Ammon's horn (tissue), 1 donor: ENCODE data around the gene HYCC1.

Experiments used
- DNase-seq: peaks from one replicate; pipeline ENCODE4 v3.0.0-alpha.2; 2016; ENCODE audit warnings: low spot score

HYCC1 gene

DNA sequence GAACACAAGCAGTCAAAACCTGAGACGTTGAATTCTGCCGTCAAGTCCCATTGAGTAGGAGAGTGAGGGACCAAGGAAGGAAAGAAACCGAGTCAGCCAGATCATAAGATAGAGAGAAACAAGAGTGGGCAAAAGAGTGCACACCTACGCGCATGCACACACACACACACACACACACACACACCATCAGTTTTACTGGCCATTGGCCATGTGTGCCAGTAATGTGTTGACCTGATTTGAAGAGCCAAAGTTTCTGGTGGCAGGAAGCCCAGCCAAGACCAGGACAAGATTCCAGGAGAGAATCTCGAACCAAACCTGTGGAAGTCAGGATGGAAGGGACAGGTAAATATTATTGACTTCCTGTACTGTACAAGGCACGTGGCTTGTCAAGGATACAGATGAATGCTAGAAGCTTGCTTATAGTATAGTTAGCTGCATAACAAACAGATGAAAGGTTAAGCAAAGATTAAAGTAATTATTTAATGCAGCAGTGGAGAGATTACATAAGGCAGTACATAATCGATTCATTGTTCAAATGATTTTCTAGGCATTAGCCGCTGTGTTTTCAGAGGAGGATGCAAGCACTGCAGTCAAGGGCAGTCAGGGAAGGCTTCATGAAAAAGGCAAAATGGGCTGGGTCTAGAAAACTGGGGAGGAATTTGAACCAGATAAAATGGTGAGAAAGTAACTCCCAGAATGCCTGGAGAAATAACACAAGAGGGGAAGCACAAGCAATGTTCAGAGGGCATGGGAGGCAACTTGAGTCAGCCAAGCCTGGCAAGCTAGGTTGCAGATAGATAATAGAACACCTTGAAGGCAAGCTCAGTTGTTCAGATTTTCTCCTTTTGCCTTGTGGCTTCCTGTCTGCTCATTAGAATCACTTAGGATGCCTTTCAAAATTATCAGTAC is 2.7 kb upstream of the HYCC1 start:
- no peak for DNase-seq

DNA sequence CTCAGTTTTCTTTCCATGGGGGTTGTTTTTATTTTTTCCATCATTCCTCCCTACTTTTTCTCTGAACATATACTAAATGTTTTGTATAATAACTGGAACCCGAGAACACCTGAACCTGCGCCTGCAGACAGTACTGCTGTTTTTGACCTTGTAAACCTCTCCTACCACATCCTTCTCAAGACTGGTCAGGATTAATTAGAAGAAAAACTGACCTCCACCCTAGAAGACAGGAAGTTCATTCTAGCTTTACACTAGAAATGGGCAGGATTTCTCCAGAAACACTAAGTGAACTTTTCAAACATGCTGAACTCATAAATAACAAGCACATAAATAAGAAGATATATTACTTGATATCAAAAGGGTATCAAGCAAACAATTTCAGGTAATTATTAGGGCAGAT is 751 bp upstream of the HYCC1 start:
- DNase-seq = no peak

DNA sequence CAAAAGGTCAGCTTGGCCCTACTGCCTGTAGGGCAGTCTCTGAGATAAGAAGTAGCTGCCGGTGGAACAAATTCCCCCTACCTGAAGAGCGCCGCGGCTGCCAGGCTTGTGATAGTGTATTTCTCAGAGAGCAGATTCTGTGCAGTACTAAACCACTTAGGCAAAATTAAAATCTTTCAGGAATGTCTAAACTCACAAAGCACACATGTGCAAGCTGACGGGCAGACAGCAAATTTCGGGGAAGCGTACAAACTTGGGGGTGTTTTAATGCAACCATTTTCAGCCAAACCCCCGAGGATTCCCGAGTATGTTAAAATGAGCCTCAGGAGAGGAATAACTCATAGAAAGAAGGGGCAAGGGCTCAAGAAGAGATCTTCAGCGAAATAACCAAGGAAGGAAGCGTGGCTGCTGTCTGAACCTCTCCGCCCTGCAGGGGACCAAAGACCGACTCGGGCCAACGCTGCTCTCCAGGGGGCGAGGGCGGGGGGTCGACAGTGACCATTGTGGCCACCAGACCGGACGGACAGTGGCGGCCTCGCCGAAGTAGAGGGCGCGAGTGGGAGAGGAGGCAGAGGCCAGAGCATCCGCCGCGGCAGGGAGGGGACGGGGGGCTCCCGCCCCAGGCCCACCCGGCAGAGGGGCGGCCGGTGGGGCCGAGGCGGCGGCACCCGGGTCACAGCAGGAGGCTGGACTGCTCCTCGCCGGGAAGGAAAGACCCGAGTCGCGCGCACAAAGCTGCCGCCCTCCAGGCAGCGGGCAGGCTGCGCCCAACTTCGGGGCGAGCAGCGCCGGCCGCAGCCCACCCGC is 819 bp downstream of the HYCC1 start:
- DNase-seq = peak; percentile 49

DNA sequence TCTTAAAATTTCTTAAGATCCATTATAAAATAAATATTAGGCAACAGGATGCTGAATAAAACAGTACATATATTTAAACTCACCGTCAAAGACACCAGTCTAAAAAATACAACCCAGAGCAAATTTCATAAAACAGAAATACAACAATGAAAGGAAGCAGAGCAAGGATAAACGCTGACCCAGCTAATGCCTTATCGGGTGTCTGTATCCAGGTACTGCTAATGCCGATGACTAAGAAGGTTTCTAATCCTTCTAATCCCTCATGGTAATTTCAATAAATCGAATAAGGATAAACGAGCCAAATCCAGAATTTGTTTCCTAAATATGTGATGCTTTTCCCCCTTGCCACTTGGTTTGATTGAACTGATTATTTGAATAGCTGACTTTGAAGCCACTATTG is 1.7 kb downstream of the HYCC1 start:
- DNase-seq = no peak

DNA sequence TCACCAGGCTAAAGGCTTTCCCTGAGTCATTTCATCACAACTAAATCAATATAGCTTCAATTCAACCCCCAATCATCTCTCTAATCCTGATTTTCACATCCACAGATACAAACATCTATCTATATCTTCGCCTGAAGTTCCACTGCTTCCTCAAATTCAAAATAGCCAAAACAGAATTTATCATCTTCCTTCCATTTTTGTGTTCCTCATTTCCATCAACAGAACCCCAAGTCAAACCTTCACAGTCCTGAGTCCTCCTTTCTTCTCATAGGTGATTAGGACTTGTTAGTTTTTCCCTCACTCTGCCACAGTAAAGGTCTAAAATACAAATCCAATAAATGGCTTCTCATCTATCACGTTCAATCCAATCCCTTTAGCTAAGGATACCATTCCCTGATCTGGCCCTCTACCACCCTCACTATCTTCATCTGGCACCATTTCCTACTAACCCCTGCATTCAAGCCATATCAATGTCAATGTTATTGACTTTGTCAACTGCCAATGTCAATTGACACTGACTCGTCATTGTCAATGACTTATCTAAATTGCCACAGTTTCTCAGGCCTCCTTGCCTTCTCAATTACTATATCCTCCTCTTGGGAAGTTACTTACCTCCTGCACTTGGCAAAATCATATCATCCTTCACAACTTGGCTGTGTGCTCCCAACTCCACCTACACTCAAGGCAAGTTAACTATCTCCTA is 2.6 kb downstream of the HYCC1 start:
- DNase-seq = no peak

DNA sequence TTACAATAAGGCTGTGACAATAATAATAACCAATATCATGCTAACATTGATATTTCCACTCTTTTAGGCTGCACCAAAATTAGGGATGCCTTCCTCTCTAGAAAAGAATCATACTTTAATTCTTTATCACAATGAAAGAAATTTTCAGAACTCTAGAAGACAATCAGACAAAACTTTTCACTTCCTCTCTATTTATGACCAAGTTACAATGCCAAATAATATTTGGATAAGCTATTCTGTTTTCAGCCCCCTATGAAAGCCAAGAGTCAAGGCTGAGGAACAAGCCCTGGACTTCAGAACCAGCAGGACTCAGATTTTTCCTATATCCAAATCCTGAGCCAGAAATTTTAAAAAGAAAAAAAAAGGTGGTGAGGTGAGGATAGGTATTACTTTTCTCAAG is 4.6 kb downstream of the HYCC1 start:
- no peak for DNase-seq

DNA sequence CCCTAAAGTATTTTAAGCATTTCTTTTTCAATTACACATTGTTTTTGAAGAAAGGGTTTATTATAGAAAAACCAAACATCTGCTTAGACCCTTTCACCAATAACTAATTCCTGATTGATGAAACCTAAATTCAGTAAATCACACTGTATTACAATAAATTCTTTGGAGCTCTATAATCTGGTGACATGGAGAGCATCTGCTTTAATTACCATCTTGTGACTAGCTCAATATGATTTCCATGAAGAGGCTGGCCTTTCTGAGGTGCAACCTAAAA is 9.7 kb downstream of the HYCC1 start:
- DNase-seq = no peak

DNA sequence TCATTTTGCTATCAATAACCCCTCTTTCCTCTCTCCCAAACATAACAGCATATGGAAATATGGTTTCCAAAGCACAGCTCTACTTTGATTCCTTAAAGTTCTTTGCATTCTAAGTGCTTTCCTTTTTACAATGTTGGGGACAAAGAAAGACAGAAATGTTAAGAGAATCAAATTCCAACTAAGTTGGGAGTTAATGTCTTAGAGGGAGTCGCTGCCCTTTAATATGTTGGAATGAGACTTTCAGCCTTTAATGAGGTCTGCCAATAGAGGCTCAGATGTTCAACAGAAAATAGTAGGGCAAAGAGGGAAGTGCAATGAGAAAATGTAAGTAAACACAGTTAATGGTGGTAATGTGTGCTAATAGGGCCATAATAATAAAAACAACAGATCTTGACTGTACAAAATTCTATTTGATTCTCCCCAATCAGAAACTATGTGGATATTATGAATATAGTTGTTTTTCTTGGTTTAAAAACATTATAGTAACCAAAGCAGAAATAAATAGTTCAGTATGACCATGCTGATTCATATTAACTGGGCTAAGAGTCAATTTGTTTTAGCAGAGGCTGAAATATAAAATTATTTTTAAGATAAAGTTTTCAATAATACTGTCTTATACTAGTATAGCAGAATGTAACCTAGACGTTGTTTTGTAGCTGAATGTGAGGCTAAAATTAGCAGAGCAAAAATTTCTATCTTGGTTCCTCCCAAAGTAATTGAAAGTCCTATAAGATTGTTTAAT is 10.3 kb downstream of the HYCC1 start:
- no peak for DNase-seq

DNA sequence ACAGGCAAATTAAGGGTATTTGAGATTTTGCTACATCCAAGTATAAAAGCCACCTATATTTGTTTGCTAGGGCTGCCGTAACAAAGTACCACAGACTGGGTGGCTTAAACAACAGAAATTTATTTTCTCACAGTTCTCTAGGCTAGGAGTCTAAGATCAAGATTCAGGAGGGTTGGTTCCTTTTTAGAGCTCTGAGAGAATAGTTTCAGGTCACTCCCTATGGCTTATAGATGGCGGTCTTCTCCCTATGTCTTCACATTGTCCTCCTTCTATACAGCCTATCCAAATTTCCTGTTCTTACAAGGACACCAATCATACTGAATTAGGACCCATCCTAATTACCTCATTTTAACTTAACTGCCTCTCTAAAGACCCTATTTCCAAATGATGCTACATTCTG is 11.2 kb downstream of the HYCC1 start:
- DNase-seq = no peak

DNA sequence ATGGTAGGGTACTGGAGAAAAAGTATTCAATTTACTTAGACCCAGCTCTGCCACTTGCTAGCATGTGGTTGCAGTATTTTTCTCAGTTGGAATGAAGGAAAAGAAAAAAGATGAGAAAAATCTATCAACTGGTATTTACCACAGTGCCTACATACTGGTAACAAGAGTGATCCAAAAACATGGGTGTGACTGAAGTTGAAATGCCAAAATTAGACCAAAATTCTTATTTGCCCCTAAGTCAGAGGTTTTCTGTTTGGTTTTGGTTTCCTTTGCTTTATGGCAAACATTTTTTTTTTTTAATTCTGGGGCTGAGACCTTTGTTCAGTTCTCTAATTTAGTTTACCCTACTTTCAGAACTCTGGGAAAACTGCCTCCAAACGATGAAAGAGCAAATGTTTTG is 12.3 kb downstream of the HYCC1 start:
- DNase-seq = no peak

DNA sequence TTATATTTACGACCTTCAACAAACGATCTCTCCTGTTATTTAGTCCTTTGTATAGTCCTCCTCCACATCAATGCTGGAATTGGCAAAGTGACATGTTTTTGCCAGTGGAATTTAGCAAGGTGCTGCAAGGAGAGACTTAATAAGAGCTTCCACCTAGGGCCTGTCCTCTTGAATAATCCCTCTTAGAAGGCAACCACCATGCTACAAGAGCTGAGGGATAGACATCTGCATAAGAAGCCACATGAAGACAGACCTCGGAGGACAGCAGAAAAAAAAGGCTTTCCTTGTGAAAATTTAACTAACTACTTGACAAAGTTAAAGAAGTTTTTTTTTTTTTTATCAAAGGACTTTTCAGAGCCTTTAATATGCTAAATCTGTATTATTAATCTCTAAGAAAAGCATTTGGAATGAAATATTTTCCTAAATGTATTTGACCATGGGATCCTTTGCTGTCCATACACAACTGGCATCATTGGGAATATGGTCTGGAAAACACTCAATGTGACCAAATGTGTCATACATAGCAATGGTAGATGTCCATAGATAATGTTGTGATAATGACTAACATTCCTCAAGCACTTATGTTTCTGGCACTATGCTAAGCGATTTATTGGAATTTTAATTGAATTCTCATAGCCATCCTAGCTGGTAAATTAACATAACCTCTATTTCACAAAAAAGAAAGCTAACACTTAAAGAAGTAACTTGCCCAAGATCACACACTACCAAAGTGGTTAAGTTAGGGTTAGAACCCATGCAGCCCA is 13.2 kb downstream of the HYCC1 start:
- no peak for DNase-seq

DNA sequence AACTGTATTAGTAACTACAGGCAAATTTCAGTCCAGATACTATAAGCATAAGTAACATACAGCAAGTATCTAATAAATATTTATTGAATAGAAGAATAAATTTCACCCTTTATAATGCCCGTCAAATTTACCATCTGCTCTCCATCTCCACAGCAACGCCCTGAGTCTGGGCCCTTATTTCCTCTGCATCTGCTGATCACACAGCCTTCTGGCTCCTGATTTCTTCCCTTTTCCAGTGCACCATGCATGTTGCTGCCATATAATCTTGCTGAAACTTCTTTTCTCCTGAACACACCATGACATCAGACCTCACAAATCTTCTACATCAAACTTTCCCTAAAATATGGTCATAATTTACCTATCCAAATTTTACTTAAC is 15.4 kb downstream of the HYCC1 start:
- no peak for DNase-seq

DNA sequence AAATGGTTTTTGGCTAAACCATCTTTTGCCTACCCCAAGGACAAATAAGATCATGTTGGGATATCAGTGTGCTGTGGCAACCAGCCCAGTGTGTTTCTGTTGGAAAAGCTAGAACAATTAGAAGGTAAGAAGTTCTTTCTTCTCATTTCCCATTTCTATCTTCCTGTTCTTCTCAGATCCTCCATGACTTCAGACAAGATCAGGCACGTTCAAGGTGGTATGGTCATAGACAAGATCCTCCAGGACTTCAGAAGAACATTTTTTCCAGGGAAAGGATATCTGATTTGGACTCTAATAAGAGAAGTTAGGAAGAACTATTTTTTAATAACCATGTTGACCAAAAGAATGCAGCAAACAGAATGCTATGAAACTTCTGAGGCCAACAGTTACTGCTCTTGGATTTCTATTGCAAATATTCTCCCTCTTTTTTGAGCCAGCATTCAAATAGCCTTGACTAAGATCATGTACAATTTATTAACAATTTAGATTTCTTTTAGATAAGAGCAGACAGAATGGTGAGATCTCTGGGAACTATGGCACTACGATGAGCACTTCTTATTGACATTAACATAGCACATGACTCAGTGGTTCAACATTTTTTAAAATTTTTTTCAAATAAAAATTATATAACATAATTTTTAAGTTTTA is 15.9 kb downstream of the HYCC1 start:
- no peak for DNase-seq

DNA sequence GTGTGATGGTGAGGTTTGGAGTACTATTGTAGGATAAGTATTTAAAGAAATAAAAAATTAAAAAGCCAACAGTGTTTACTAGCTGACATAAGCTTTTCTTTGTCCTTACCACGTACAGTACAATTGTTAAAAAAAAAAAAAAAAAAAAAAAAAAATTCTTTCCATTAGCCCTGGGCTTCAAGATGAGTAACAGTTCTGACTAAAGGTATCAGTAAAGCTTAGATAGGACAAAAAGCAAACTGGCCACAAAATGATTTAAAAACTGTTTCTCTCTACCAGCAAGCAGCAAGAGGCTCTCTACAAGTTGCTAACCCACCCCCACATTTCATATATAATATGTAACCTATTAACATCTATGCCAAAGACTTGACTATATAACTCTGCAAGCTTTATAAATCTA is 17.5 kb downstream of the HYCC1 start:
- no peak for DNase-seq

DNA sequence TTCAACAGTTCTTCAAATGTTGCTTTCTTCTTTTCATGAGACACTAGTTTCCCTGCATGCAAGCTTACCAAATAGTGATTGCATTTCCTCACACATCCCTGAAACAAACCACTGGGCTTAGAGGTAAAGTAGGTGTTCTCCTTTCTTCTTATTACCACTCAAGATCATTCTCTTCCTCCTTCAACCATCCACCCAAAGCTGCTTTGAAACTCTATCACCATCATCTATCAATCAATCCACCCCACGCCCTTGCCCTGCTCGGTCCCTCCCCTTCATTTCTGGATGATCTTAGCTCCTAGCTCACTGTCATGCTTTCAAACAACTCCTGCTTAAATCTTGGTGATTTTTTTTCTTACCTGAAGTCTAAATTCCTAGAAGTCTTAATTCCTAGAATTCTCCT is 18.9 kb downstream of the HYCC1 start:
- no peak for DNase-seq

DNA sequence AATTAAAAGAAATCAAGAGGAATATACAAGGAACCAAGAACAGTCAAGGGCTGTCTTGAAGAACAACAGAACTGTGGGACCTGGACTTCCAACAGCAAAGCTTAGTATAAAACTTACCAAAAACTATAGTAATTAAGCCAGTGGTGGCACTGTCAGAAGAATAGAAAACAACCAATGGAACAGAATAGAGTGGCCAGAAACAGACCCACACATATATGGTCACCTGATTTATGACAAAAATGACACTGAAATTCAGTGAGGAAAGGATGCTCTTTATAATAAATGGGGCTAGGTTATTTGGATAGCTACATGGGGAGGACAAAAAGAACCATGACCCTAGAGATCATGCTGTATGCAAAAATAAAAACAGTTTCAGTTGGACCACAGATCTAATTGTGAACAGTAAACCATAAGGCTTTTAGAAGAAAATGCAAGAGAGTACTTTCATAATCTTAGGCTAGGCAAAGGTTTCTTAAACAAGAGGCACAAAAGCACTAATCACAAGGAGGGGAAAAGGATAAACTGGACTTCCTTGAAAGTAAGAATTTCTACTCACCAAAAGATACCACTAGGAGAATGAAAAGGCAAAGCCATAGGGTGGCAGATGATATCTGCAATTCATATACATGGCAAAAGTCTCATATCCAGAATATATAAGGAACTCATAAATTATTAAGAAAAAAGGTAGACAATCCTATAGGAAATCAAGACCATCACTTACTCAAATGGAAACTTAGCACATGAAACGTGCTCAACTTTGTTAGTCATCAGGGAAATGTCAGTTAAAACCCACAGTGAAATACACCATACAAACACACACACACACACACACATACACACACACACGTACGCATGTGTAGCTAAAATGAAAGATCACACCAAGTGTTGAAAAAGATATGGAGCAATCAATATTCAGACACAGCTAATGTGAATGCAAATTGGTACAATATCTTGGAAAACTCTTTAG is 20.8 kb downstream of the HYCC1 start:
- no peak for DNase-seq

DNA sequence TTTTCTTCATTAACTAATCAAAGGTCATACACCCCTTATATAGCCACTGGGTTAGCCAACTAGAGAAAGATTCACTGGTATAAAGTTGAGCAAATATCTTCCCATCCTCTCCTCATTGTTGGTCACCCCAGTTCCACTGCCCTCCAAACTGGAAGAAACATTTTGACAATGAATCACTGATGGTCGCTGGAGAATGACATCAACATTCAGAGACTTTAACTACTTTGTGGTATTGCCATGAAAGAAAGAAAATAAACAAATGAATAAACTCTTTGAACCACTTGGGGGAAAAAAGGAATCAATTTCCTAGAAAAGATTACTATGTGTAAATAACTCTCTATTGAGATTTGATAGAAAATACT is 23.4 kb downstream of the HYCC1 start:
- DNase-seq = no peak

DNA sequence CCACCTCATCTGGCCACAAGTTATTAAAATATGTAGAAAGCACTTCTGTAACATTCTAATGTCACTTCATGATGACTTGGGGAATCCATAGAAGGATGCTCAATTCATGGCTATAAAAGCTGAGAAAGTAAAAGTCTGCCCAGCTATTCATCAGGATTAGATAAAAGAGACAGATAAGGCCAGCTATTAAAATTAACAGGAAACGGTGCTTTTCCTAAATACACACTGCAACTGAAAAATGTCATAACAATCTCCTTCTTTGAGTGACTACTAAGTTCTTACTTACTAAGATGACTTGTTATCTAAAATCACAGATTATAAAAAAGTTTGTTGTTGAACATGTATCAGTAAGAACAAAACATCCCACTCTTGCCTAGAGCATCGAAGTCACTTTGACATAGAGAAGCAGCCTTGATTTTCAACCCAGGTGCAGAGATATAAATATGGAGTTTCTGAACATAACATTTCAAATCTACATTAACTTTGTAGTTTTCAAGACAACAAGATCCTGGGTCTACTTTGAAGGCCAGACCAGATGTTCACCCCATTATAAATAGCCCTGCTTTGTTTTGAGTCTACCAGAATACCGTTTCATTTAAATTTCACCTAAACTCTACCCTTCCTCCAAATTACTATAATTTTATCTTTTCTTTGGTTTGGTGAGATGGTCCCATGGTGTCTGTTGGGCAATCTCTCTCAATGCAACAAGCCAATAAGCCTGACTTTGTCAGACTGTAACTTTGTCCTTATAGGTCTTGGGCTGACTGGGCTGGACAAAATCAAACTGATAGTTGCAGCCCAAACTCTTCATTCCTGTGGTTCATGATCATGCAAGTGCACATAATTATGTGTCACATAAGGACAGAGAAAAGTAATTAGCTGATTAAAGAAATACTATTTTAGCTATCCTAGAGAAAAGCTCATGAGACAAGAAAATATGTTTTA is 24.0 kb downstream of the HYCC1 start:
- no peak for DNase-seq

DNA sequence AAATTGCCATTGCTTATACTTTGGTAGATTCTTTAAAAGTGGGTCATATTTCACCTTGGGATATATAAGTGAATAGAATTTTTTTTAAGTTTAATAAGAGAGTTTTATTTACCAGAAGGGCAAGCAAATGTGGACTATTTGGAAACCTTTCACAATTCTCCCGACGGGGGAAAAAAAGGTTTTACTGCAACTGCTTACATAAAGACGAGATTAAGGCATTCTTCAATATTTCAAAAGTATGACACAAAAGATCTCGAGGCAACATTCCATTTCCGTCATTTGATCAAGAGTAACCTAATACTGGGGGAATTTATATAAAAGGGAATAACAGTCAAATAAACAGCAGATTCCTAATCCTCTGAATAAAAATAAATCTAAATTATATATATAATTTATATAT is 28.5 kb downstream of the HYCC1 start:
- no peak for DNase-seq
